Natural killer cell (primary cell): Measurements from ENCODE around the gene CMYA5. TPM values are rescaled to one million over a fixed set of nuclear protein-coding genes. Genes with fewer than 3 reads are reported as not detected.

Experiments used
- ATAC-seq, 3 donors: fragments of 150-1000 bp in 2 of 3; fragments of 200-7000 bp in 1 of 3; cut with Tn5 transposase; 1 replicate in 1 of 3; 2 replicates in 2 of 3; pipeline ENCODE4 v1.10.0; 2021; ENCODE audit warnings: mild to moderate bottlenecking in 2 of 3, moderate library complexity in 2 of 3
- DNase-seq, 2 donors: peaks; one replicate each; pipeline versions ENCODE4 v3.0.0 to v3.0.0-alpha.2; 2013 to 2021; ENCODE audit warnings: mixed read lengths in 1 of 2
- H3K27ac ChIP-seq: one replicate; pipeline ENCODE4 v1.5.1; 2013; ENCODE audit warnings: mild to moderate bottlenecking, low read length
- H3K27me3 ChIP-seq: one replicate; pipeline ENCODE4 v1.6.1; 2013; ENCODE audit warnings: low read length; ENCODE audit not compliant: control insufficient read depth, insufficient read depth
- H3K36me3 ChIP-seq: one replicate; pipeline ENCODE4 v1.6.1; 2013; ENCODE audit warnings: low read length; ENCODE audit not compliant: control insufficient read depth, insufficient read depth
- H3K4me1 ChIP-seq: one replicate; pipeline ENCODE4 v1.6.1; 2013; ENCODE audit warnings: low read length; ENCODE audit not compliant: control insufficient read depth, insufficient read depth
- H3K4me3 ChIP-seq: one replicate; pipeline ENCODE4 v1.5.1; 2013; ENCODE audit warnings: low read length
- H3K9me3 ChIP-seq: one replicate; pipeline ENCODE4 v1.6.1; 2013; ENCODE audit warnings: low read length; ENCODE audit not compliant: control insufficient read depth, insufficient read depth
- H3K27ac Mint-ChIP-seq, 2 donors: one replicate each; pipeline ENCODE4 v1.8.0; 2022; ENCODE audit warnings: mild to moderate bottlenecking in 2 of 2, mixed read lengths in 2 of 2, moderate library complexity in 1 of 2
- H3K27me3 Mint-ChIP-seq, 2 donors: one replicate each; pipeline ENCODE4 v1.8.0; 2022; ENCODE audit warnings: low read depth in 2 of 2, mixed read lengths in 2 of 2
- H3K36me3 Mint-ChIP-seq: one replicate; pipeline ENCODE4 v1.8.0; 2022; ENCODE audit warnings: mixed read lengths
- H3K4me1 Mint-ChIP-seq, 2 donors: one replicate each; pipeline ENCODE4 v1.8.0; 2022; ENCODE audit warnings: mixed read lengths in 2 of 2
- H3K4me3 Mint-ChIP-seq: one replicate; pipeline ENCODE4 v1.8.0; 2022; ENCODE audit warnings: mild to moderate bottlenecking, moderate library complexity, mixed read lengths
- H3K9me3 Mint-ChIP-seq, 2 donors: one replicate each; pipeline ENCODE4 v1.8.0; 2022; ENCODE audit warnings: mixed read lengths in 2 of 2
- CTCF ChIP-seq: fragments of 200-600 bp; IDR thresholded peaks from one replicate; pipeline ENCODE4 v1.8.0; 2022; ENCODE audit warnings: antibody characterized with exemption
- WGBS: methylation state at CpG from one replicate; pipeline ENCODE4 v1.1.7; 2013; ENCODE audit warnings: missing lambda C conversion rate; ENCODE audit not compliant: insufficient coverage; 5-methylcytosine and 5-hydroxymethylcytosine counted together
- intact Hi-C: fragments of 100-400 bp; cut with micrococcal nuclease; formaldehyde crosslinking; loops from one replicate; pipeline ENCODE4 v1.14.2; 2022
- total RNA-seq, 4 donors: library from RNA; stranded (reverse); fragments of 120-200 nt in 1 of 4; gene quantifications; one replicate each; pipeline versions ENCODE4 v1.2.3 to v1.2.4, GENCODE V29; 2013 to 2022

CMYA5 gene
- total RNA-seq, 3 donors from 2014 or later (not counting 1 experiment from before 2014, with no cell fraction given) = 0.53 to 0.93 (median 0.71) TPM

- Histone ChIP-seq H3K27me3 (no peaks in the 10 kb centered on the region), H3K9me3 (no peaks in the 10 kb centered on the region), H3K36me3 (peaks cover 49% of the 10 kb centered on the region), H3K27ac (no peak overlapping the region), H3K4me1 (peaks cover 2% of the 10 kb centered on the region), H3K4me3 (no peak overlapping the region)
- peaks cover 24% of the 10 kb centered on the region for H3K36me3 Mint-ChIP-seq
- DNase-seq (no peak), ATAC-seq (no peak)
- H3K9me3 Mint-ChIP-seq = no peaks in the 10 kb centered on the region
- H3K27ac Mint-ChIP-seq = no peak overlapping the region
- peaks cover 20 to 24% of the 10 kb centered on the region in 2 donors for H3K4me1 Mint-ChIP-seq
- 72% methylated on average over 2 of the region's 3 CpGs for WGBS
- TF ChIP-seq CTCF = no peak
- H3K27me3 Mint-ChIP-seq = no peaks in the 10 kb centered on the region
- intact Hi-C loops = no loop called here
- no peak overlapping the region for H3K4me3 Mint-ChIP-seq
Measured at GRCh38 chr5:79685627-79686026, 4.0 kb upstream of the CMYA5 start.

GRCh38 chr5:79686799-79687198, 2.8 kb upstream of the CMYA5 start:
- no peak overlapping the region for H3K27ac Mint-ChIP-seq
- 86% methylated on average over 1 of the region's 1 CpG for WGBS

DNA sequence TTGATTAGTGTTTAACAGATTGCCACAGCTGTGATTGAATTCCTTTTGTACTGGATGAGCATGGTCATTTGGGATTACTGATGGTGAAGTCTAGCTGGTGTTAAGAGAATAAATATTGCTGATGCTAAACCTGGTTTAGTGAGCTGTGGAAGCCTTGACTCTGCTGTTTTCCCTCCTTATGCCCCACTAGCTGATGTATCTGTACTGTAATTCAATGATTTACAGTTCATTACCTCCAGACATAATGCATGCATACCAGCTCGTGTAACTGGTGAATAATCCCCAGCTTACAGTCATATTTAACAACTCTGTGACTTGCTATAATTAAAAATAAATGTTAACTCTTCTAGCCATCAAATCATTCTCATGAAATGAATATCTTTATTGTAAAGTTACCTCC, 1.7 kb upstream of the CMYA5 start:
- intact Hi-C loops = no loop called here
- H3K4me3 ChIP-seq = no peak overlapping the region

More at GRCh38 chr5:79686799-79687198, 2.8 kb upstream of the CMYA5 start:
- H3K36me3 ChIP-seq = peaks cover 40% of the 10 kb centered on the region
- Mint-ChIP-seq H3K4me1 (peaks cover 20 to 24% of the 10 kb centered on the region in 2 donors), H3K27me3 (no peaks in the 10 kb centered on the region), H3K36me3 (peaks cover 19% of the 10 kb centered on the region), H3K9me3 (no peaks in the 10 kb centered on the region), H3K4me3 (no peak overlapping the region)
- ATAC-seq = no peak
- intact Hi-C loops = no loop called here
- H3K27ac ChIP-seq = no peak overlapping the region
- DNase-seq = no peak
- no peak for TF ChIP-seq CTCF
- no peaks in the 10 kb centered on the region for H3K27me3 ChIP-seq
- H3K4me1 ChIP-seq = peaks cover 2% of the 10 kb centered on the region
- H3K4me3 ChIP-seq = no peak overlapping the region
- H3K9me3 ChIP-seq = no peaks in the 10 kb centered on the region

More for the DNA sequence above, 1.7 kb upstream of the CMYA5 start:
- no peak overlapping the region for H3K27ac ChIP-seq
- DNase-seq (no peak), ATAC-seq (no peak)
- Mint-ChIP-seq H3K27ac (peak overlapping the region in 1 of 2 donors; percentile 30), H3K9me3 (no peaks in the 10 kb centered on the region), H3K4me1 (peaks cover 14 to 20% of the 10 kb centered on the region in 2 donors), H3K4me3 (no peak overlapping the region), H3K27me3 (no peaks in the 10 kb centered on the region), H3K36me3 (peaks cover 11% of the 10 kb centered on the region)
- no peaks in the 10 kb centered on the region for H3K27me3 ChIP-seq
- no CpG with 5 or more reads among the region's 1 CpG for WGBS
- H3K36me3 ChIP-seq = peaks cover 30% of the 10 kb centered on the region
- H3K4me1 ChIP-seq = no peaks in the 10 kb centered on the region
- H3K9me3 ChIP-seq = no peaks in the 10 kb centered on the region
- no peak for TF ChIP-seq CTCF
